Limb (tissue), 2 donors: Measurements from ENCODE around the gene POMZP3.
"Not testable (repeated sequence)": the region's sequence is repeated elsewhere in the genome, so short reads cannot be mapped to it uniquely, and the experiment has no call there.

Experiments
- DNase-seq, 2 donors: peaks; one replicate each; pipeline ENCODE4 v3.0.0-alpha.2; 2016; ENCODE audit errors: extremely low spot score in 2 of 2

Gene POMZP3

GRCh38 chr7:76588586-76588985 lies 38.5 kb downstream of the POMZP3 start:
- DNase-seq, result not testable (repeated sequence)

DNA sequence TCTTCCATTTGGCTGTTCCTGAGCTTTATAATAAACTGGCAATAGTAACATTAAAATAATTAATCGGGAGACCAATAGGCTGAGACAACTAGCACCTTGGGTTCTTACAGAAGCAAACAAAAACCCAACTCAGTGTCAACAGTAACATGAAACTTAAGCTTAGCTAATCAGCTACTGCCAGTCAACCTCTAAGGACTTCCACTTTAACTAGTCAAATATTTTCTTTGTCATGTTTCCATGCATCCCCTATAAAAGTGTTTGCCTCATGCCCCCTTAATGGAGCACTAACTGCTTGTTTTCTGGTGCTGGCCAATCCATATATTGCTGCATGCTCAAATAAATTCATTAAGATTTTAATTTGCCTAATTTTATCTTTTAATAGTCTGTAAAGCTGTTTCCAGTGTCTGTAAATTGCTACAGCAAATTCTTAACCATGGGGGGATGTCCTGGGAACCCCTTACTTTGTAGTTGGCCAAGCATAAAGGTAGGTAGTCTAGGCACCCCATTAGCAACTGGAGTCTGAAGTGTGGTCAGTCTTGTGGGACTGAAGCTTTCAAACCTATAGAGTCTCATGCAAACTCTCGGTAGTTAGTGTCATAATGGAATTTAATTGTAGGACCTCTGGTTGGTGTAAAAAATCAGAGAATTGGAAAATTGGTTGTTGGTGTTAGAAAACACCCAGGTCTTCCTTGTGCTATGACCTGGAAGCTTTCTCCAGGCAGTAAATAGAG lies 40.3 kb downstream of the POMZP3 start:
- DNase-seq, result not testable (repeated sequence)

DNA sequence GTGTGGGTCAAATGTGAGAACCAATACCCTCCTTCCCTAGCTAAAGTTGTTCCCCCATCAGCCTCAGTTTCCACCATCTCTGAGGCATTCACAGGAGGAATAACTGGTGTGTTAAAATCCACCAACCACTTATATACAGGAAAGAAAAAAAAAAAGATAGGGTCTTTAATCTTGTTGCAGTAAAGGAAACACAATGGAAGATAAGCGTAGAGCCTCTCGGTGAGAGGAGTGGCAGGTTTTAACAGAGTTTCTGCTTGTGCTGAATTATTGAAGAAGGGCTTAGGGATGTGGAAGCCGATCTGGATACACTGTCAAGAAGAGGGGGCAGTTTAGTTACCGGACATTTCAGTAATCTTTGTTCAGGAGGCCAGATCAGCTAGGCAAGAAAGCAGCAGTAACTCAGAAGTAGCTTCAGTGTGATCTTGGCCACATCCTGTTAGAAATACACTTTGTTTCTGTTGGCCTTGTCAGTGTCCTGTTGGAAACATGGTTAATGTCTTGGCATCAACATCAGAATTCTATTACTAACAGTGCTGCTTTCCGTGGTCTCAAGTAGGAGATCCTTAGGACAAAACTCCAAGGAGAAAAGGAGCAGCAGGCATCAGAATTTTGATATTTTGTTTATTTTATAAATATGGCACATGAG lies 43.3 kb downstream of the POMZP3 start:
- peak in 1 of 2 donors; percentile 21 for DNase-seq

- peak in 1 of 2 donors; percentile 36 for DNase-seq
Measured at GRCh38 chr7:76582848-76583631, 44.0 kb downstream of the POMZP3 start.

DNA sequence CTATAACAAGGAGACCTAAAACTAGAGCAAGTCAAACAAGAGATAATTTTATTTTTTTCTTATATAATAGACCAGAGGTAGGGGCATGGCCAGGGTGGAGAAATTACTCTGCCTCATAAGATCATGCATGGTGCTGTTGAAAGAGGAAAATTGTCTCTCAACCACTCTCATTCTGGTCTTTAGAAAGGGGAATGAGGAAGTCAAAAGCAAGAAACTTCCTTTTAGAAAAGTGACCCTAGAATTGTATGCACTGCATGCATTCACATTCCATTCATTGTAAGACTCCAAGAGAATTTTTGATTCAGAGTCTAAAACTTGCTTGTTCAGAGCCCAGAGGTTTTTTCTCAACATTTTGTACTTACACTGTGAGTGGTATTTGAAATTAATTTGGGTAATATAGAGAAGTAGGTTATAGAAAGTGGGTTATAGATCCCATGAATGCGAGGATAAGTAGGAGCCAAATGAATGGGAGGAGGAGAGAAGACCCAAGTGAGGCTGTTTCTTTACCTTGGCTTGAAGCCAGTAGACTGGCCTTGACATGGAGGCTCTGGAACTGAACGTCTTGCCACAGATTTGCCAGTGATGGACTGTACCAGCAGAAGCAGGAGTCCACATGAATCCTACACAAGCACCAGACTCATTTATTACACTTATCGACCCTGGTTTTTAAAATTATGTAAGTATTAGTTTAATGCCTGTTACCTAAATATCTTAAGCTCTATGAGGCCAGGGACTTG lies 51.0 kb downstream of the POMZP3 start:
- DNase-seq, result not testable (repeated sequence)

DNA sequence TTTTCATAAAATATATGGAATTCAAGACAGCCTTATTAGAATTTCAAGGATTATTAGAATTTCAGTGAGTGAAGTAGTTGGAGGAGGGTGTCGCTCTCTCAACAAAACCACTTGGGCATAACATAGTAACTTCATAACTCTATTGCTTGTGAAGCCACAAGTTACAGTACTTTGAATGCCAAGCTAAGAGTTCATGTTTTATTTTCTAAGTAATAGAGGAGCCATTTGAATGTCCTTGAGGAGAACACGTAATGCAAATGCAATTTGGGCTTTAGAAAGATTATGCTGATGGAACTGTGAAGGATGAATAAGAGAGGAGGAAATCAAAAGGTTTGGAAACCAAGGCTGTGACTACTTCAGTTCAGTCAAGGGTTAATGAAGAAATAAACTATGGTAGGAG lies 51.6 kb downstream of the POMZP3 start:
- DNase-seq, result not testable (repeated sequence)

GRCh38 chr7:76572296-76572695 lies 54.8 kb downstream of the POMZP3 start:
- DNase-seq, result not testable (repeated sequence)

DNA sequence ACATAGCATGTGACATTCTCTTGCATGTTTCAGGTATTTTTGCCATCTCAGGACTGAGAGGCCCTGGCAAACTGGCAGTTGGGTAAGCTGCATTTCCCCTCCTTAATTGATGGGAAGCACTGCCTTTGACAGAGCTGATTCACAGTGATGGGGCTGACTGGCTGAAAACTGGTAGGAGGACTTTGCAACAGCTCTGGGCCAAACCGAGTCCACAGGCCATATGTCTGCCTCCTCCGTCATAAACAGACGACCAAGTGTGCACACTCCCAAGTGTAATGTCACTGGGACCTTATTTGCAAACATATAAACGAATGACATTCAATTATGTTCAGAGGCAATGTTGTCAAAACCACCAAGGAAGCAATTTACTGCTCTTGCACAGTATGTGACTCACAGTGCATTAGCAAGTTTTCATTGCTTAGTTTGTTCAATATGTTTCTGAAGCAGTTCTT lies 56.7 kb downstream of the POMZP3 start:
- DNase-seq, result not testable (repeated sequence)

- DNase-seq, result not testable (repeated sequence)
Measured at GRCh38 chr7:76568742-76569141, 58.3 kb downstream of the POMZP3 start.

DNA sequence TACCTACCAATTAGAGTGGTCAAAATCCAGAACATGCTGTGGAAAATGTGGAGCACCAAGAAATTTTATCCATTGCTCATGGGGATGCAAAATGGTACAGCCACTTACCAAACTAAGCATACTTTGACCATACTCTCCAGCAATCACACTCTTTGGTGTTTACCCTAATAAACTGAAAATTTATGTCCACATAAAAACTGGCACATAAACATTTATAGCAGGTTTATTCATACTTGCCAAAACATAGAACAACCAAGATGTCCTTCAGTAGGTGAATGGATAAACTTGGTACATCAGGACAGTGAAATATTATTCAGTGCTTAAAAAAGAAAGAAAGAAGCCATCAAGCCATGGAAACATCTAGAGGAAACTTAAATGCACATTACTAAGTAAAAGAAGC lies 59.3 kb downstream of the POMZP3 start:
- DNase-seq, result not testable (repeated sequence)

GRCh38 chr7:76567311-76567710 lies 59.8 kb downstream of the POMZP3 start:
- DNase-seq, result not testable (repeated sequence)

- DNase-seq, result not testable (repeated sequence)
Measured at GRCh38 chr7:76565001-76565400, 62.1 kb downstream of the POMZP3 start.

GRCh38 chr7:76561342-76561741 lies 65.7 kb downstream of the POMZP3 start:
- DNase-seq, result not testable (repeated sequence)

DNA sequence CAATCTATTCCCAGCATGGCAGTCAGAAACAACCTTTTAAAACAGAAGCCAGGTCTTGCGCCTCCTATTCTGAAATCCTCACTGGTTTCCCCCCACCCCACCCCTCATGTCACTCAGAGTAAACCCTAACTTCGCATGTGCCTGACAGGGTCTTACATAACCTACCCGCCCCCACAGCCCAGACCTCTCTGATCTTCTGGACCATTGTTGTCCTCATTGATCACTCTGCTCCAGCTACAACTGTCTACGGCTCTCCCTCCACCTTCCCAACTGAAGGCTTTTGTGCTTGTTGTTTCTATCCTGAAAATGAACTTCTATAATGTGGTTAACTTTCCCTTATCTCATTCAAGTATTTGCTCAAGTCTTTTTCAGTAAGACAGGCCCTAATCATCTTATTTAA lies 66.9 kb downstream of the POMZP3 start:
- DNase-seq, result not testable (repeated sequence)
